SKM-1 treated with dmso at 0.1 percent for 144 hours (cell line): ENCODE data around the gene ERICH3.
A peak's percentile ranks its signal among the peaks of the same experiment; 100 is the strongest.
"Not testable (repeated sequence)": the region's sequence is repeated elsewhere in the genome, so short reads cannot be mapped to it uniquely, and the experiment has no call there.

Experiments used
- DNase-seq: peaks from one replicate; lab custom pipeline; 2025; ENCODE audit not compliant: unreplicated experiment; lab: John Stamatoyannopoulos, UW

Gene ERICH3

GRCh38 chr1:74679811-74680210 lies 6.2 kb upstream of the ERICH3 start:
- DNase-seq = no peak

- DNase-seq = no peak
Measured at GRCh38 chr1:74677926-74678325, 4.3 kb upstream of the ERICH3 start.

GRCh38 chr1:74674278-74675048 lies 871 bp upstream of the ERICH3 start:
- no peak for DNase-seq

- DNase-seq = not testable (repeated sequence)
Measured at GRCh38 chr1:74670866-74671265, 2.7 kb downstream of the ERICH3 start.

GRCh38 chr1:74654708-74655107 lies 18.9 kb downstream of the ERICH3 start:
- no peak for DNase-seq

- peak; percentile 51 for DNase-seq
Measured at GRCh38 chr1:74652711-74653139, 20.9 kb downstream of the ERICH3 start.

- DNase-seq = no peak
Measured at GRCh38 chr1:74650561-74650960, 23.0 kb downstream of the ERICH3 start.

- DNase-seq = no peak
Measured at GRCh38 chr1:74641876-74642275, 31.7 kb downstream of the ERICH3 start.

- DNase-seq = no peak
Measured at GRCh38 chr1:74641161-74641560, 32.4 kb downstream of the ERICH3 start.

GRCh38 chr1:74637296-74637695 lies 36.3 kb downstream of the ERICH3 start:
- DNase-seq = no peak

GRCh38 chr1:74629283-74629682 lies 44.3 kb downstream of the ERICH3 start:
- no peak for DNase-seq

GRCh38 chr1:74623716-74624115 lies 49.9 kb downstream of the ERICH3 start:
- no peak for DNase-seq

GRCh38 chr1:74620242-74620641 lies 53.4 kb downstream of the ERICH3 start:
- no peak for DNase-seq

GRCh38 chr1:74618974-74619373 lies 54.6 kb downstream of the ERICH3 start:
- no peak for DNase-seq

GRCh38 chr1:74613894-74614293 lies 59.7 kb downstream of the ERICH3 start:
- DNase-seq = no peak

- no peak for DNase-seq
Measured at GRCh38 chr1:74611887-74612286, 61.7 kb downstream of the ERICH3 start.

GRCh38 chr1:74610961-74611360 lies 62.6 kb downstream of the ERICH3 start:
- DNase-seq = no peak

GRCh38 chr1:74609810-74610371 lies 63.7 kb downstream of the ERICH3 start:
- DNase-seq = no peak

- no peak for DNase-seq
Measured at GRCh38 chr1:74596717-74597116, 76.9 kb downstream of the ERICH3 start.

- no peak for DNase-seq
Measured at GRCh38 chr1:74593887-74594866, 79.4 kb downstream of the ERICH3 start.

- DNase-seq = no peak
Measured at GRCh38 chr1:74592580-74593355, 80.8 kb downstream of the ERICH3 start.
